Lung (tissue), 16 donors: Measurements from ENCODE around the gene OBP2B. TPM values are rescaled to one million over a fixed set of nuclear protein-coding genes. Genes with fewer than 3 reads are reported as not detected.
"Not testable (repeated sequence)": the region's sequence is repeated elsewhere in the genome, so short reads cannot be mapped to it uniquely, and the experiment has no call there.

Experiments
- ATAC-seq: fragments of 200-7000 bp; cut with Tn5 transposase; one replicate; pipeline ENCODE4 v1.9.1; 2020; ENCODE audit warnings: moderate number of reproducible peaks; ENCODE audit not compliant: insufficient read depth, low FRiP score
- DNase-seq, 3 donors: peaks; one replicate each; pipeline ENCODE4 v3.0.0-alpha.2; 2013 to 2017
- H3K27ac ChIP-seq, 2 donors: one replicate each; pipeline ENCODE4 v1.5.1; 2013; ENCODE audit warnings: mild to moderate bottlenecking in 2 of 2, moderate library complexity in 2 of 2, control low read depth in 1 of 2, inconsistent platforms in 1 of 2, low read depth in 1 of 2, low read length in 1 of 2
- H3K27me3 ChIP-seq, 3 donors: one replicate each; pipeline ENCODE4 v1.5.1; 2013; ENCODE audit warnings: low read length in 2 of 3; ENCODE audit not compliant: control insufficient read depth in 3 of 3, insufficient read depth in 3 of 3
- H3K36me3 ChIP-seq, 4 donors: one replicate each; pipeline ENCODE4 v1.5.1; 2013; ENCODE audit warnings: low read length in 4 of 4, mild to moderate bottlenecking in 1 of 4, moderate library complexity in 1 of 4; ENCODE audit not compliant: control insufficient read depth in 4 of 4, insufficient read depth in 4 of 4
- H3K4me1 ChIP-seq, 5 donors: one replicate each; pipeline ENCODE4 v1.5.1; 2013; ENCODE audit warnings: low read length in 5 of 5, mild to moderate bottlenecking in 2 of 5, moderate library complexity in 1 of 5; ENCODE audit not compliant: control insufficient read depth in 5 of 5, insufficient read depth in 5 of 5
- H3K4me3 ChIP-seq: one replicate; pipeline ENCODE4 v1.5.1; 2013; ENCODE audit warnings: mild to moderate bottlenecking, control low read depth, moderate library complexity
- H3K9ac ChIP-seq, 2 donors: one replicate each; pipeline ENCODE4 v1.5.1; 2013; ENCODE audit warnings: low read length in 2 of 2, control low read depth in 1 of 2; ENCODE audit not compliant: insufficient read depth in 1 of 2
- H3K9me3 ChIP-seq, 4 donors: one replicate each; pipeline ENCODE4 v1.5.1; 2013; ENCODE audit warnings: low read length in 3 of 4, mild to moderate bottlenecking in 1 of 4, moderate library complexity in 1 of 4; ENCODE audit not compliant: control insufficient read depth in 4 of 4, insufficient read depth in 3 of 4
- WGBS, 2 donors: extraction: QIAGEN DNeasy Blood & Tissue Kit; methylation state at CpG; one replicate each; pipeline ENCODE4 v1.1.7; 2013; 5-methylcytosine and 5-hydroxymethylcytosine counted together
- long read RNA-seq, 5 donors: transcript quantifications; one replicate each; lab custom pipeline, GENCODE V29; 2026
- polyA plus RNA-seq, 2 donors: library from polyadenylated mRNA; stranded (reverse); fragments of 200-250 nt; gene quantifications; one replicate each; pipeline ENCODE4 v1.2.1, GENCODE V29; 2013
- total RNA-seq, 2 donors: library from RNA; depleted of rRNA in 1 of 2; stranded (reverse); fragments of >200 nt in 1 of 2; gene quantifications; one replicate each; pipeline ENCODE4 v1.2.1, GENCODE V29; 2014 to 2021
- TF ChIP-seq, protein P1 (sequence below): IDR thresholded peaks from 2 replicates; pipeline ENCODE4 v1.5.1; 2012; ENCODE audit warnings: mild to moderate bottlenecking; ENCODE audit errors: control extremely low read depth, extremely low read depth
- donor health status: control.
- donor health status: control.
- donor health status: Bipolar disorder and iron deficiency.
- donor health status: healthy.
- donor health status: DM: yes; HTN: yes; CAD: no.

Gene OBP2B, protein sequence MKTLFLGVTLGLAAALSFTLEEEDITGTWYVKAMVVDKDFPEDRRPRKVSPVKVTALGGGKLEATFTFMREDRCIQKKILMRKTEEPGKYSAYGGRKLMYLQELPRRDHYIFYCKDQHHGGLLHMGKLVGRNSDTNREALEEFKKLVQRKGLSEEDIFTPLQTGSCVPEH
- total RNA-seq: not detected
- not detected for polyA plus RNA-seq
- long read RNA-seq, donor 1: 0 reads
- long read RNA-seq, donor 2: 0 reads
- long read RNA-seq, donor 3: 0 reads
- long read RNA-seq, donor 4: 0 reads
- long read RNA-seq, donor 5: 0 reads

DNA sequence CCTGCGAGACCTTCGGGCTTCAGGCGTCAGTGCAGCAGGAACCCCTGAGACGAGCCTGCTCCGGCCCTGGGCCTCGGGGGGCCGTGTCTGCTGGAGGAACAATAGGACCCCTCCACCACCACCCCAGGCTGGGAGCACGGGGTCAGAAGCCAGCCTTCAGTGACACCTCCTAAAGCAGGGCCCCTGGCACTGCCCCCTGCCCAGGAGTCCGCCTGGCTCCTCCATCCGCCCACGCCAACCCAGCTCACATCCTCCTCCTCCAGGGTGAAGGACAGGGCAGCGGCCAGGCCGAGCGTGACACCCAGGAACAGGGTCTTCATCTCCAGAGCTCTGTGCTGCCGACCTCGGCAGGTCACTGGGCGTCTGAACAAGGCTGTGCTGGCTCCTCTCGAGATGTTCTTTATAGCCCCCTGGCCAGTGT is at the start of gene OBP2B:
Gene OBP2B (minus strand): TSS at position 371 of the 421 bp plus-strand sequence. CDS start 51 bp downstream, at position 320.
- H3K4me1 ChIP-seq, DNase-seq, H3K27me3 ChIP-seq, H3K9me3 ChIP-seq, H3K9ac ChIP-seq, ATAC-seq, H3K4me3 ChIP-seq, H3K36me3 ChIP-seq, H3K27ac ChIP-seq: not testable (repeated sequence)
- WGBS, 2 donors: 94 to 95% methylated on average over 9 to 10 of the region's 18 CpGs

DNA sequence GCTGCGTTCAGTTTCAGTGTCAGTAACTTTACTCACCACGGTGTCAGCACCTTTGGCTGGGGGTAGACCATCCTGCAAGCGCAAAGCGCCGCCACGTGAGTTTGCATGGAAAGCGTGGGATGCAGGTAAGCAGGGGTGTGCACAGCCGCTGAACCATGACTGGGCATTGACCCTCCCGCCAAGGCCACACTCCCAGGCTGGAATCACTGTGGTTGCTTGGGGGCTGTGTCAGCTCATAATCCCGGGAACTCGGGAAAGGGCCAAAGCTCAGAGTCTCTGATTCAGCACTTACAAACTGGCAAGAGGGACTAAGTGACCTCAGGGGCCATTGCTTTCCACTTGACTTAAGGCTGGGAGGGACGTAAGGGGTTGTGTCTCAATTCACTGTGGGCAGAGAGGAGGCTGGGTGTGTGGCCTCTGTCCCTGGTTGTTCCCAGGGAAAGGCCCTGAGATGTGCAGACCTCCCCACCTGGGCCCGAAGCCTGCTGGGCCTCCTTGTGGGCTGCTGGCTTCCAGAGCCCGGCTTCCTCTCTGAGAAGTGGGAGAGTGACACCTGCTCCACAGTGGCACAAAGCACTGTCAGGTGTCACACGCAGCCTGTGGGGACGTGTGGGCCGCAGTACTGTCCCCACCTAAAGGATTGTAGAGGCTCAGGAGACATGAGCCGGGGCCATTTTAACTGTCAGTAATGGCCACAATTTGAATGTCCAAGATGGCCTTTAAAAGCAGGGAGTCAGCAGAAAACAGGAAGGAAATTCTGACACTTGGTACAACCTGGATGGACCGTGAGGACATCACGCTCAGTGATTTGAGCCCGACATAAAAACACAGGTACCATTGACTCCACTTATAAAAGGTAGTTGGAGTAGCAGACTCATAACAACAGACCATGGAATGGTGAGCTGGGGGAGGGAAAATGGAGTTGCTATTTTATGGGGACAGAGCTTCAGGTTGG is 49.3 kb upstream of the OBP2B start:
- ATAC-seq (no peak), DNase-seq (no peak)
- peaks cover 0 to 5% (median 0%) of the 10 kb centered on the region in 5 donors for H3K4me1 ChIP-seq
- TF ChIP-seq, protein P1, sequence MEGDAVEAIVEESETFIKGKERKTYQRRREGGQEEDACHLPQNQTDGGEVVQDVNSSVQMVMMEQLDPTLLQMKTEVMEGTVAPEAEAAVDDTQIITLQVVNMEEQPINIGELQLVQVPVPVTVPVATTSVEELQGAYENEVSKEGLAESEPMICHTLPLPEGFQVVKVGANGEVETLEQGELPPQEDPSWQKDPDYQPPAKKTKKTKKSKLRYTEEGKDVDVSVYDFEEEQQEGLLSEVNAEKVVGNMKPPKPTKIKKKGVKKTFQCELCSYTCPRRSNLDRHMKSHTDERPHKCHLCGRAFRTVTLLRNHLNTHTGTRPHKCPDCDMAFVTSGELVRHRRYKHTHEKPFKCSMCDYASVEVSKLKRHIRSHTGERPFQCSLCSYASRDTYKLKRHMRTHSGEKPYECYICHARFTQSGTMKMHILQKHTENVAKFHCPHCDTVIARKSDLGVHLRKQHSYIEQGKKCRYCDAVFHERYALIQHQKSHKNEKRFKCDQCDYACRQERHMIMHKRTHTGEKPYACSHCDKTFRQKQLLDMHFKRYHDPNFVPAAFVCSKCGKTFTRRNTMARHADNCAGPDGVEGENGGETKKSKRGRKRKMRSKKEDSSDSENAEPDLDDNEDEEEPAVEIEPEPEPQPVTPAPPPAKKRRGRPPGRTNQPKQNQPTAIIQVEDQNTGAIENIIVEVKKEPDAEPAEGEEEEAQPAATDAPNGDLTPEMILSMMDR: no peak
- peaks cover 0 to 7% (median 0%) of the 10 kb centered on the region in 4 donors for H3K9me3 ChIP-seq
- no peak overlapping the region for H3K27ac ChIP-seq
- no peak overlapping the region for H3K9ac ChIP-seq
- H3K36me3 ChIP-seq: no peaks in the 10 kb centered on the region
- 83 to 85% methylated on average over 21 of the region's 21 CpGs for WGBS, 2 donors
- no peaks in the 10 kb centered on the region for H3K27me3 ChIP-seq
- H3K4me3 ChIP-seq: no peak overlapping the region

DNA sequence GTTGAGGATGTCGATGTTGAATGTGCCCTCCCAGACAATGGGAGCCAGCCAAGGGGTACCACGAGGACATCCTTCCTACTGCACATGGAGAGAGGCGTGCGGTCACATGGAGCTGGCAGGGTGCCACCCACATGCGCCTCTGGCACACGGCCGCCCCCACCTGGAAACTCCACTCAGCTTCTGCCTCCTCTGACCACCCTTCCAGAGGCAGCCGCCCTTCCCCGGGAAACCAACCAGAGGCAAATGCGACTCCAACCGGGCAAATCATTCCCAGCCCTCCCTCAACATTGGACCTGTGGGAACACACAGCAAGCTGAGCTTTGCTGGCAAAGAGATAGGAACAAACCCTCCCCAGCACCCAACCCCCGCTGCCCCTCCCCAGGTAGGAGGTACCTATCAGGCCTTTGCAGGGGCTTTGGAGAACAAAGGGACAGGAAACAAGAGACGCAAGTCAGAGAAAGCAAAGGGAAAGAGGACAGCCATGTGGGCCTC is 48.5 kb upstream of the OBP2B start:
- Histone ChIP-seq H3K27me3 (no peaks in the 10 kb centered on the region), H3K36me3 (no peaks in the 10 kb centered on the region), H3K9ac (no peak overlapping the region), H3K9me3 (peaks cover 0 to 7% (median 0%) of the 10 kb centered on the region in 4 donors), H3K4me3 (no peak overlapping the region), H3K4me1 (peaks cover 0 to 7% (median 0%) of the 10 kb centered on the region in 5 donors), H3K27ac (no peak overlapping the region)
- ATAC-seq: no peak
- peak in 2 of 3 donors; percentile 9 to 36 for DNase-seq
- TF ChIP-seq, protein P1: no peak
- WGBS, 2 donors: 53 to 64% methylated on average over 13 of the region's 13 CpGs

DNA sequence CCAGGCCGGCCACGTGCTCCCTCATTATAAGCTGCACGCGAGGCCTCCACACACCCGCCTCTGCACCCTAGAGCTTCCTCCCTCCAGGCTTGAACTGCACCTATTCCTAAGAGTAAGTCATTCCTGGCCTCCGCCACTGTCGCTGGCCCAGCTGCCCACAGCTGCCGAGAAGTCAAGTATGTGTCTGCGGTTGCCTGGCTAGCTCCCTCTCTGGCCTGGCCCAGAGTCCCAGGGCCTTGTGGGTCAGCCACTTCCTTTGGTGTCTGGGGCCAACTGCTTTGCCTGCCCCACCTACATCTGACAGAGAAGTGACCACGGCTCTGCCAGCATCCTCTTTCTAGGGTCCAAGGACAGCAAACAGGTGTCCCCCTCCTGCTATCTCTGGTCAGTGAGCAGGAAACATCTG is 47.6 kb upstream of the OBP2B start:
- H3K9ac ChIP-seq: no peak overlapping the region
- no peaks in the 10 kb centered on the region for H3K27me3 ChIP-seq
- ATAC-seq: no peak
- no peaks in the 10 kb centered on the region for H3K36me3 ChIP-seq
- WGBS, 2 donors: 59 to 68% methylated on average over 10 of the region's 10 CpGs
- peak in 1 of 3 donors; percentile 10 for DNase-seq
- peaks cover 0 to 7% (median 0%) of the 10 kb centered on the region in 4 donors for H3K9me3 ChIP-seq
- no peak overlapping the region for H3K27ac ChIP-seq
- H3K4me3 ChIP-seq: no peak overlapping the region
- H3K4me1 ChIP-seq: peaks cover 0 to 9% (median 0%) of the 10 kb centered on the region in 5 donors
- TF ChIP-seq, protein P1: no peak
